Liver (tissue), 9 donors: ENCODE data around the gene RAPH1. TPM values are rescaled to one million over a fixed set of nuclear protein-coding genes. Genes with fewer than 3 reads are reported as not detected.

Source experiments
- DNase-seq: peaks from one replicate; pipeline ENCODE4 v3.0.0-alpha.2; 2017; ENCODE audit warnings: low spot score
- H3K27ac ChIP-seq, 2 donors: one replicate each; pipeline ENCODE4 v1.7.0; 2013; ENCODE audit warnings: inconsistent platforms in 2 of 2, low read length in 2 of 2, control low read depth in 1 of 2, low read depth in 1 of 2, mild to moderate bottlenecking in 1 of 2
- H3K27me3 ChIP-seq, 4 donors: one replicate each; pipeline versions ENCODE4 v1.6.1 to v1.7.0; 2013; ENCODE audit warnings: low read length in 3 of 4, inconsistent platforms in 1 of 4, mild to moderate bottlenecking in 1 of 4, moderate library complexity in 1 of 4; ENCODE audit not compliant: control insufficient read depth in 4 of 4, insufficient read depth in 4 of 4
- H3K36me3 ChIP-seq, 4 donors: one replicate each; pipeline versions ENCODE4 v1.6.1 to v1.7.0; 2013; ENCODE audit warnings: low read length in 3 of 4, mild to moderate bottlenecking in 3 of 4, low read depth in 1 of 4, moderate library complexity in 1 of 4; ENCODE audit not compliant: control insufficient read depth in 4 of 4, insufficient read depth in 3 of 4
- H3K4me1 ChIP-seq, 4 donors: one replicate each; pipeline versions ENCODE4 v1.6.1 to v1.7.0; 2013; ENCODE audit warnings: low read length in 3 of 4, mild to moderate bottlenecking in 3 of 4, moderate library complexity in 1 of 4; ENCODE audit not compliant: control insufficient read depth in 4 of 4, insufficient read depth in 4 of 4
- H3K4me3 ChIP-seq, 3 donors: one replicate each; pipeline versions ENCODE4 v1.6.1 to v1.7.0; 2013; ENCODE audit warnings: low read length in 3 of 3, control low read depth in 1 of 3, low read depth in 1 of 3, mild to moderate bottlenecking in 1 of 3
- H3K9ac ChIP-seq, 2 donors: one replicate each; pipeline ENCODE4 v1.7.0; 2013; ENCODE audit warnings: low read length in 2 of 2, mild to moderate bottlenecking in 2 of 2, moderate library complexity in 2 of 2, control low read depth in 1 of 2, low read depth in 1 of 2
- H3K9me3 ChIP-seq, 4 donors: one replicate each; pipeline versions ENCODE4 v1.6.1 to v1.7.0; 2013; ENCODE audit warnings: low read length in 3 of 4; ENCODE audit not compliant: control insufficient read depth in 4 of 4
- ATF3 ChIP-seq: IDR thresholded peaks from 2 replicates; pipeline ENCODE4 v1.6.1; 2016; ENCODE audit warnings: antibody characterized with exemption
- CTCF ChIP-seq: fragments of 150-350 bp; IDR thresholded peaks from 2 replicates; pipeline ENCODE4 v1.5.1; 2017; ENCODE audit warnings: improper control_type of control experiment, low read depth, low read length; ENCODE audit not compliant: missing input control
- EGR1 ChIP-seq, 2 donors: IDR thresholded peaks; 2 replicates each; pipeline ENCODE4 v1.6.1; 2016 to 2018; ENCODE audit warnings: antibody characterized with exemption in 2 of 2, low read depth in 2 of 2
- FOXA1 ChIP-seq: IDR thresholded peaks from 2 replicates; pipeline ENCODE4 v1.6.1; 2016; ENCODE audit warnings: antibody characterized with exemption
- FOXA2 ChIP-seq: IDR thresholded peaks from 2 replicates; pipeline ENCODE4 v1.6.1; 2016; ENCODE audit warnings: antibody characterized with exemption
- HNF4A ChIP-seq, 2 donors: conservative IDR thresholded peaks; 2 replicates each; pipeline ENCODE4 v1.6.1; 2016; ENCODE audit warnings: antibody characterized with exemption in 2 of 2, mild to moderate bottlenecking in 2 of 2
- HNF4G ChIP-seq: IDR thresholded peaks from 2 replicates; pipeline ENCODE4 v1.6.1; 2016; ENCODE audit warnings: antibody characterized with exemption
- JUND ChIP-seq, 2 donors: IDR thresholded peaks; 2 replicates each; pipeline ENCODE4 v1.6.1; 2016; ENCODE audit warnings: antibody characterized with exemption in 2 of 2
- RAD21 ChIP-seq, 2 donors: IDR thresholded peaks; 2 replicates each; pipeline ENCODE4 v1.6.1; 2016; ENCODE audit warnings: antibody characterized with exemption in 2 of 2, mild to moderate bottlenecking in 2 of 2
- SP1 ChIP-seq: IDR thresholded peaks from 2 replicates; pipeline ENCODE4 v1.6.1; 2018; ENCODE audit warnings: antibody characterized with exemption, mild to moderate bottlenecking
- TAF1 ChIP-seq: conservative IDR thresholded peaks from 2 replicates; pipeline ENCODE4 v1.6.1; 2016; ENCODE audit warnings: antibody characterized with exemption, mild to moderate bottlenecking
- YY1 ChIP-seq: IDR thresholded peaks from 2 replicates; pipeline ENCODE4 v1.6.1; 2016; ENCODE audit warnings: antibody characterized with exemption, mild to moderate bottlenecking
- WGBS: extraction: QIAGEN DNeasy Blood & Tissue Kit; methylation state at CpG from one replicate; pipeline ENCODE4 v1.1.7; 2013; 5-methylcytosine and 5-hydroxymethylcytosine counted together
- polyA plus RNA-seq, 2 donors: library from polyadenylated mRNA; stranded (reverse) in 1 of 2; unstranded in 1 of 2; fragments of 200-250 nt in 1 of 2; fragments of >200 nt in 1 of 2; fragmentation: Nextera tagmentation in 1 of 2; extraction: Ambion mirVana in 1 of 2; gene quantifications; one replicate each; pipeline versions ENCODE4 v1.2.1 to v1.2.3, GENCODE V29; 2013 to 2015
- total RNA-seq, 2 donors: library from RNA; depleted of rRNA; stranded (reverse); fragments of >200 nt; gene quantifications; one replicate each; pipeline ENCODE4 v1.2.3, GENCODE V29; 2014
- TF ChIP-seq, protein P1 (sequence below): IDR thresholded peaks from 2 replicates; pipeline ENCODE4 v1.6.1; 2016; ENCODE audit warnings: antibody characterized with exemption
- donor health status: healthy.
- donor health status: healthy.
- donor health status: healthy.
- donor health status: healthy.
- donor health status: healthy.

The RAPH1 gene
- total RNA-seq (10 to 100 TPM; 22.6 to 83.1 TPM), polyA plus RNA-seq (10 to 100 TPM in 1 of 2 donors, 1 to 10 TPM in 1; 7.0 to 16.2 TPM)

- no peaks in the 10 kb centered on the region for H3K9me3 ChIP-seq
- peak within 1 kb of the TSS; percentile 91 to 94 for H3K9ac ChIP-seq
- H3K36me3 ChIP-seq: no peaks in the 10 kb centered on the region
- H3K4me1 ChIP-seq: peaks cover 2 to 25% (median 22%) of the 10 kb centered on the region in 4 donors
- peak; percentile 79 for DNase-seq
- peak within 1 kb of the TSS; percentile 88 to 100 (median 99) for H3K4me3 ChIP-seq
- H3K27ac ChIP-seq: peak within 1 kb of the TSS; percentile 96 to 99
- WGBS: under 1% methylated on average over 92 of the region's 92 CpGs
- H3K27me3 ChIP-seq: no peaks in the 10 kb centered on the region
- TF ChIP-seq, protein P1, sequence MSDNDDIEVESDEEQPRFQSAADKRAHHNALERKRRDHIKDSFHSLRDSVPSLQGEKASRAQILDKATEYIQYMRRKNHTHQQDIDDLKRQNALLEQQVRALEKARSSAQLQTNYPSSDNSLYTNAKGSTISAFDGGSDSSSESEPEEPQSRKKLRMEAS: no peak
- TF ChIP-seq TAF1 (peak; percentile 53), JUND (IDR thresholded peaks at IDR 0.05) (no peak)
These were observed at the start of gene RAPH1 for GRCh38 chr2:203535078-203535783. Gene RAPH1, minus strand, starts transcription at chr2:203535301. Its CDS starts 39,948 bp downstream, at chr2:203495353.

GRCh38 chr2:203584784-203585183 lies 49.7 kb upstream of the RAPH1 start:
- Histone ChIP-seq H3K4me1 (peaks cover 3 to 26% (median 15%) of the 10 kb centered on the region in 4 donors), H3K9ac (no peak overlapping the region), H3K27ac (no peak overlapping the region), H3K27me3 (no peaks in the 10 kb centered on the region), H3K36me3 (no peaks in the 10 kb centered on the region), H3K9me3 (no peaks in the 10 kb centered on the region), H3K4me3 (no peak overlapping the region)
- no peak for DNase-seq
- no peak for TF ChIP-seq RAD21 (IDR thresholded peaks at IDR 0.05)
- no peak for TF ChIP-seq ATF3
- TF ChIP-seq JUND (IDR thresholded peaks at IDR 0.05): no peak
- no peak for TF ChIP-seq FOXA2
- TF ChIP-seq HNF4A (conservative IDR thresholded peaks at IDR 0.05): peak; percentile 27 to 72
- 76% methylated on average over 1 of the region's 1 CpG for WGBS

- 83% methylated on average over 2 of the region's 2 CpGs for WGBS
These were observed 48.6 kb upstream of the RAPH1 start for GRCh38 chr2:203583701-203584100.

GRCh38 chr2:203583084-203583695 lies 48.1 kb upstream of the RAPH1 start:
- Histone ChIP-seq H3K4me1 (peaks cover 5 to 31% (median 21%) of the 10 kb centered on the region in 4 donors), H3K9ac (no peak overlapping the region), H3K9me3 (no peaks in the 10 kb centered on the region), H3K27me3 (no peaks in the 10 kb centered on the region), H3K36me3 (no peaks in the 10 kb centered on the region), H3K4me3 (no peak overlapping the region), H3K27ac (peak overlapping the region; percentile 0 to 29)
- no peak for DNase-seq
- 79% methylated on average over 3 of the region's 3 CpGs for WGBS
- TF ChIP-seq EGR1 (IDR thresholded peaks at IDR 0.05; ENCODE audit: low read depth in 2 of 2) (no peak), FOXA1 (no peak), SP1 (no peak), FOXA2 (no peak), YY1 (no peak), JUND (IDR thresholded peaks at IDR 0.05) (no peak), CTCF (no peak), ATF3 (no peak), RAD21 (IDR thresholded peaks at IDR 0.05) (no peak), TAF1 (no peak)
- TF ChIP-seq, protein P1: no peak

More at GRCh38 chr2:203583701-203584100, 48.6 kb upstream of the RAPH1 start:
- TF ChIP-seq ATF3 (no peak), YY1 (no peak), EGR1 (IDR thresholded peaks at IDR 0.05; ENCODE audit: low read depth in 2 of 2) (no peak), HNF4G (no peak), JUND (IDR thresholded peaks at IDR 0.05) (no peak)
- no peaks in the 10 kb centered on the region for H3K27me3 ChIP-seq
- peaks cover 5 to 31% (median 19%) of the 10 kb centered on the region in 4 donors for H3K4me1 ChIP-seq
- no peak overlapping the region for H3K4me3 ChIP-seq
- DNase-seq: no peak
- H3K9ac ChIP-seq: no peak overlapping the region
- no peak overlapping the region for H3K27ac ChIP-seq
- no peaks in the 10 kb centered on the region for H3K36me3 ChIP-seq
- no peaks in the 10 kb centered on the region for H3K9me3 ChIP-seq
